Neural progenitor cell (in vitro differentiated cells): ENCODE data around the gene AFF1. TPM values are rescaled to one million over a fixed set of nuclear protein-coding genes. Genes with fewer than 3 reads are reported as not detected.

ENCODE experiments used
- DNase-seq: peaks from one replicate; pipeline ENCODE4 v3.0.0-alpha.2; 2016; ENCODE audit warnings: low spot score
- H2AFZ ChIP-seq: fragments of 200-600 bp; sonication (generic); replicated peaks from 2 replicates; pipeline ENCODE4 v1.6.1; 2016; ENCODE audit warnings: antibody characterized with exemption
- H3F3A ChIP-seq: fragments of 200-600 bp; sonication (generic); 2 replicates; pipeline ENCODE4 v1.6.1; 2016; ENCODE audit warnings: antibody characterized with exemption, low read depth
- H3K27ac ChIP-seq: fragments of 200-600 bp; sonication (generic); 2 replicates; pipeline ENCODE4 v1.5.1; 2016; ENCODE audit warnings: mild to moderate bottlenecking
- H3K27me3 ChIP-seq: fragments of 200-600 bp; sonication (generic); 2 replicates; pipeline ENCODE4 v1.6.1; 2016; ENCODE audit warnings: mild to moderate bottlenecking, moderate library complexity
- H3K36me3 ChIP-seq: fragments of 200-600 bp; sonication (generic); 2 replicates; pipeline ENCODE4 v1.5.1; 2016
- H3K4me1 ChIP-seq: fragments of 200-600 bp; sonication (generic); 2 replicates; pipeline ENCODE4 v1.6.1; 2016; ENCODE audit warnings: mixed run types
- H3K4me2 ChIP-seq: fragments of 200-600 bp; sonication (generic); 2 replicates; pipeline ENCODE4 v1.6.1; 2016
- H3K4me3 ChIP-seq: fragments of 200-600 bp; sonication (generic); 2 replicates; pipeline ENCODE4 v1.5.1; 2016
- H3K79me2 ChIP-seq: fragments of 200-600 bp; sonication (generic); 2 replicates; pipeline ENCODE4 v1.6.1; 2016; ENCODE audit warnings: low read depth
- H3K9ac ChIP-seq: fragments of 200-600 bp; sonication (generic); 2 replicates; pipeline ENCODE4 v1.6.1; 2016
- H3K9me3 ChIP-seq: fragments of 200-600 bp; sonication (generic); 2 replicates; pipeline ENCODE4 v1.5.1; 2016; ENCODE audit warnings: low read depth
- H4K20me1 ChIP-seq: fragments of 200-600 bp; sonication (generic); 2 replicates; pipeline ENCODE4 v1.6.1; 2016; ENCODE audit warnings: low read depth
- H3K27ac Mint-ChIP-seq: 3 replicates; pipeline ENCODE4 v1.8.0; 2021; ENCODE audit warnings: mixed read lengths
- H3K27me3 Mint-ChIP-seq: 2 replicates; pipeline ENCODE4 v1.8.0; 2022; ENCODE audit warnings: low read depth, mild to moderate bottlenecking, inconsistent platforms, moderate library complexity, mixed read lengths; ENCODE audit not compliant: insufficient read depth
- H3K36me3 Mint-ChIP-seq: 3 replicates; pipeline ENCODE4 v1.8.0; 2021; ENCODE audit warnings: mixed read lengths
- H3K4me1 Mint-ChIP-seq: 3 replicates; pipeline ENCODE4 v1.8.0; 2021; ENCODE audit warnings: mixed read lengths
- H3K4me3 Mint-ChIP-seq: 3 replicates; pipeline ENCODE4 v1.8.0; 2021; ENCODE audit warnings: mild to moderate bottlenecking, moderate library complexity, mixed read lengths
- H3K9me3 Mint-ChIP-seq: 3 replicates; pipeline ENCODE4 v1.8.0; 2020; ENCODE audit warnings: mixed read lengths
- EZH2 ChIP-seq: fragments of 200-600 bp; sonication (generic); IDR thresholded peaks from 2 replicates; pipeline ENCODE4 v1.6.1; 2017; ENCODE audit warnings: antibody characterized with exemption, mild to moderate bottlenecking, moderate library complexity
- EZH2phosphoT487 ChIP-seq: fragments of 200-600 bp; sonication (generic); IDR thresholded peaks from 2 replicates; pipeline ENCODE4 v1.6.1; 2017; ENCODE audit warnings: antibody characterized with exemption
- total RNA-seq: library from RNA; depleted of rRNA; stranded (reverse); fragments of >200 nt; gene quantifications from 2 replicates; pipeline ENCODE4 v1.2.3, GENCODE V29; 2015; ENCODE audit warnings: low replicate concordance
- TF ChIP-seq, protein P1 (sequence below): fragments of 200-600 bp; sonication (generic); IDR thresholded peaks from 2 replicates; pipeline ENCODE4 v1.5.1; 2017; ENCODE audit warnings: antibody characterized with exemption, mild to moderate bottlenecking

The AFF1 gene
- total RNA-seq, 1 donor from 2014 or later, result 29.0 TPM

DNA sequence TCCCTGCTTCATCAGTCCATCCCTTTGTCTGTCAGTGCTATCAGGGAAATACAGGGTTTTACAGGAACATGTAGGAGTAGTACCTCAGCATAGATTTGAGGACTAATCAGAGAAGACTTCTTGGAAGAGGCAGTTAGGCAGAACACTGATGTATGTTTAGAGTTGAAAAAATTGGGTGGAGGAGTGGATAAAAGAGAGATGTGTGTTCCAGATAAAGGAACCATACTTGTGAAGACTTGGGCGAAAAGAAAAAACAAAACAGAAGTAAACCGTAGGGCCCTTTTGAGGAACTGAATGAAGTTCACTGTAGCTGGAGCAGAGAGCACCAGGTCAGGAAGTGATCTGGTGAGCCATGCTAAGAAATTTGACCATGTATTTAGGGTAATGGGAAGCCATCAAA, 32.3 kb downstream of the AFF1 start:
- Histone ChIP-seq H3K9me3 (no peaks in the 10 kb centered on the region), H3K27me3 (no peaks in the 10 kb centered on the region), H2AFZ (no peak overlapping the region), H3K27ac (no peak overlapping the region), H3K4me1 (peaks cover 46% of the 10 kb centered on the region), H3F3A (peaks cover 28% of the 10 kb centered on the region), H3K9ac (no peak overlapping the region), H3K36me3 (no peaks in the 10 kb centered on the region), H3K4me3 (no peak overlapping the region), H3K4me2 (no peak overlapping the region), H4K20me1 (no peaks in the 10 kb centered on the region), H3K79me2 (peaks cover 68% of the 10 kb centered on the region)
- TF ChIP-seq EZH2 (no peak), EZH2phosphoT487 (no peak)
- TF ChIP-seq, protein P1, sequence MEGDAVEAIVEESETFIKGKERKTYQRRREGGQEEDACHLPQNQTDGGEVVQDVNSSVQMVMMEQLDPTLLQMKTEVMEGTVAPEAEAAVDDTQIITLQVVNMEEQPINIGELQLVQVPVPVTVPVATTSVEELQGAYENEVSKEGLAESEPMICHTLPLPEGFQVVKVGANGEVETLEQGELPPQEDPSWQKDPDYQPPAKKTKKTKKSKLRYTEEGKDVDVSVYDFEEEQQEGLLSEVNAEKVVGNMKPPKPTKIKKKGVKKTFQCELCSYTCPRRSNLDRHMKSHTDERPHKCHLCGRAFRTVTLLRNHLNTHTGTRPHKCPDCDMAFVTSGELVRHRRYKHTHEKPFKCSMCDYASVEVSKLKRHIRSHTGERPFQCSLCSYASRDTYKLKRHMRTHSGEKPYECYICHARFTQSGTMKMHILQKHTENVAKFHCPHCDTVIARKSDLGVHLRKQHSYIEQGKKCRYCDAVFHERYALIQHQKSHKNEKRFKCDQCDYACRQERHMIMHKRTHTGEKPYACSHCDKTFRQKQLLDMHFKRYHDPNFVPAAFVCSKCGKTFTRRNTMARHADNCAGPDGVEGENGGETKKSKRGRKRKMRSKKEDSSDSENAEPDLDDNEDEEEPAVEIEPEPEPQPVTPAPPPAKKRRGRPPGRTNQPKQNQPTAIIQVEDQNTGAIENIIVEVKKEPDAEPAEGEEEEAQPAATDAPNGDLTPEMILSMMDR, result no peak
- Mint-ChIP-seq H3K9me3 (no peaks in the 10 kb centered on the region), H3K27me3 (no peaks in the 10 kb centered on the region), H3K4me3 (no peak overlapping the region), H3K4me1 (peaks cover 15% of the 10 kb centered on the region), H3K36me3 (no peaks in the 10 kb centered on the region), H3K27ac (no peak overlapping the region)
- no peak for DNase-seq

DNA sequence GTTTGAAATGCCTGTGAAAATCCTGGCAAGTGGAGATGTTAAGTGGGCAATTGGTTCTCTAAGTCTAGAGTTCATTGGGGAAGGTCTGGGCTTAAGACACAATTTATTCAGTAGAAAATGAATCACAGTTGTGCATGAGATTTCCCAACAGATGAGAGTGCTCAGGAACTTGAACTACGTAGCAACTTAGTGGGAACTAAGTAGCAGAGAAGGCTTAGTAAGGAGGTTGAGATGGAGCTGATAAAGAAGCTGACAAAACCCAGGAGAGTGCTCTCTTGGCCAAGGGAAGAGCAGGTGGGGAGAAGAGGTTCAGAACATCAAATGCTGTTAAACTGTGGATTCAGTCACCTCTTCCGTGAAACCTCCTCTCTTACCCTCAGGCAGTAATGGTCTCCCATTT, 33.0 kb downstream of the AFF1 start:
- no peak overlapping the region for H2AFZ ChIP-seq
- H3F3A ChIP-seq, result peaks cover 21% of the 10 kb centered on the region
- no peaks in the 10 kb centered on the region for H4K20me1 ChIP-seq
- H3K9me3 ChIP-seq, result no peaks in the 10 kb centered on the region
- no peak for TF ChIP-seq EZH2
- TF ChIP-seq, protein P1, result no peak
- no peak for TF ChIP-seq EZH2phosphoT487
- H3K27me3 ChIP-seq, result no peaks in the 10 kb centered on the region
- no peaks in the 10 kb centered on the region for H3K36me3 Mint-ChIP-seq
- H3K4me1 ChIP-seq, result peaks cover 41% of the 10 kb centered on the region
- H3K27ac ChIP-seq, result no peak overlapping the region
- no peak overlapping the region for H3K9ac ChIP-seq
- no peak overlapping the region for H3K27ac Mint-ChIP-seq
- no peak overlapping the region for H3K4me2 ChIP-seq
- H3K4me1 Mint-ChIP-seq, result peaks cover 11% of the 10 kb centered on the region
- H3K79me2 ChIP-seq, result peaks cover 63% of the 10 kb centered on the region
- no peaks in the 10 kb centered on the region for H3K27me3 Mint-ChIP-seq
- H3K4me3 Mint-ChIP-seq, result no peak overlapping the region
- H3K4me3 ChIP-seq, result no peak overlapping the region
- H3K9me3 Mint-ChIP-seq, result no peaks in the 10 kb centered on the region
- H3K36me3 ChIP-seq, result no peaks in the 10 kb centered on the region
- DNase-seq, result no peak

DNA sequence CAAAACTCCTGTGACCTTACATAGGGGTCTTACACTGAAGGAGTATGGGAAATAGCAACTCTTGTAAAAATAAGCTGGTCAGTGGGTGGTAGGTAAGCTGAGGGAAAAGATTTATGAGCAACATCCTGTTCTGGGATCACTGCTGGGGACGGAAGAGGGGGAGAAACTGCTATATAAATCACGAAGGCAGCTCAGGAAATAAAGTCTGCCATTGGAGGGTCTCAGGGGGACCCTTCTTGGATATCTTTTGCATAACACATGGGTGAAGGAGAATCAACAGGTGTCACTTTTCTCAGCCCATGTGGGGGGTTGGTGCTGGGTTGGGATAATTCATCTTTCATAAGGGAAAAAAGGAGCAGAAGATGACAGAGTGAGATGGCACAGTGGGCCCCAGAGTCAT, 33.7 kb downstream of the AFF1 start:
- peaks cover 16% of the 10 kb centered on the region for H3F3A ChIP-seq
- Mint-ChIP-seq H3K4me1 (peaks cover 9% of the 10 kb centered on the region), H3K27me3 (no peaks in the 10 kb centered on the region), H3K27ac (no peak overlapping the region), H3K36me3 (no peaks in the 10 kb centered on the region), H3K9me3 (no peaks in the 10 kb centered on the region), H3K4me3 (no peak overlapping the region)
- no peaks in the 10 kb centered on the region for H3K36me3 ChIP-seq
- DNase-seq, result no peak
- no peaks in the 10 kb centered on the region for H4K20me1 ChIP-seq
- H3K27ac ChIP-seq, result no peak overlapping the region
- no peak overlapping the region for H3K9ac ChIP-seq
- peaks cover 39% of the 10 kb centered on the region for H3K4me1 ChIP-seq
- H3K4me2 ChIP-seq, result no peak overlapping the region
- no peak overlapping the region for H3K4me3 ChIP-seq
- H3K79me2 ChIP-seq, result peaks cover 62% of the 10 kb centered on the region
- H3K9me3 ChIP-seq, result no peaks in the 10 kb centered on the region
- no peaks in the 10 kb centered on the region for H3K27me3 ChIP-seq
- no peak overlapping the region for H2AFZ ChIP-seq
- no peak for TF ChIP-seq EZH2
- TF ChIP-seq, protein P1, result no peak
- no peak for TF ChIP-seq EZH2phosphoT487
